PC-9 (cell line): Measurements from ENCODE around the gene NUP107. TPM values are rescaled to one million over a fixed set of nuclear protein-coding genes. Genes with fewer than 3 reads are reported as not detected.

ENCODE experiments used
- BruUV-seq: library from RNA; stranded (reverse); fragments of 400-500 nt; replicated peaks from 2 replicates; lab custom pipeline; 2021; lab: Mats Ljungman, UMichigan
- CTCF ChIA-PET: fragments of 300-600 bp; sonication (Branson Sonifier 250); formaldehyde crosslinking; loops from one replicate; lab custom pipeline; 2022; ENCODE audit warnings: antibody characterized with exemption; lab: Charles Lee
- POLR2A ChIA-PET: fragments of 300-600 bp; sonication (Branson Sonifier 250); formaldehyde crosslinking; loops from one replicate; lab custom pipeline; 2022; ENCODE audit warnings: antibody characterized with exemption; ENCODE audit not compliant: unreplicated experiment; lab: Charles Lee
- DNase-seq, 2 experiments: peaks; one replicate each; pipeline versions ENCODE4 v3.0.0 to v3.0.0-alpha.2; 2015 to 2022; ENCODE audit warnings: mixed read lengths in 1 of 2
- H2AFZ ChIP-seq: fragments of 200-600 bp; sonication (generic); 2 replicates; pipeline ENCODE4 v1.8.1; 2017; ENCODE audit warnings: antibody characterized with exemption
- H3F3A ChIP-seq: fragments of 200-600 bp; sonication (generic); 2 replicates; pipeline ENCODE4 v1.8.1; 2017; ENCODE audit warnings: antibody characterized with exemption, mild to moderate bottlenecking, low read depth; ENCODE audit not compliant: insufficient read depth
- H3K27ac ChIP-seq: fragments of 200-600 bp; sonication (generic); 2 replicates; pipeline ENCODE4 v1.6.1; 2016; ENCODE audit warnings: mixed run types
- H3K27me3 ChIP-seq: fragments of 200-600 bp; sonication (generic); 2 replicates; pipeline ENCODE4 v1.6.1; 2016; ENCODE audit warnings: low read depth, mixed run types; ENCODE audit not compliant: insufficient read depth
- H3K36me3 ChIP-seq: fragments of 200-600 bp; sonication (generic); 2 replicates; pipeline ENCODE4 v1.6.1; 2016; ENCODE audit warnings: low read depth, mixed run types
- H3K4me1 ChIP-seq: fragments of 200-600 bp; sonication (generic); replicated peaks from 2 replicates; pipeline ENCODE4 v1.6.1; 2016; ENCODE audit warnings: mixed run types; ENCODE audit not compliant: insufficient read depth
- H3K4me2 ChIP-seq: fragments of 200-600 bp; sonication (generic); 2 replicates; pipeline ENCODE4 v1.6.1; 2017; ENCODE audit warnings: mixed run types
- H3K4me3 ChIP-seq: fragments of 200-600 bp; sonication (generic); 2 replicates; pipeline ENCODE4 v1.6.1; 2016; ENCODE audit warnings: mixed run types
- H3K79me2 ChIP-seq: fragments of 200-600 bp; sonication (generic); 2 replicates; pipeline ENCODE4 v1.6.1; 2017; ENCODE audit warnings: low read depth, mixed run types
- H3K9me2 ChIP-seq: fragments of 200-600 bp; sonication (generic); 2 replicates; pipeline ENCODE4 v1.8.1; 2017; ENCODE audit warnings: mild to moderate bottlenecking; ENCODE audit not compliant: insufficient read depth
- H3K9me3 ChIP-seq: fragments of 200-600 bp; sonication (generic); 2 replicates; pipeline ENCODE4 v1.8.1; 2016; ENCODE audit warnings: low read depth; ENCODE audit not compliant: insufficient read depth
- H4K20me1 ChIP-seq: fragments of 200-600 bp; sonication (generic); 2 replicates; pipeline ENCODE4 v1.8.1; 2017; ENCODE audit not compliant: insufficient read depth
- EZH2 ChIP-seq: fragments of 200-600 bp; sonication (generic); IDR thresholded peaks from 2 replicates; pipeline ENCODE4 v1.8.0; 2017; ENCODE audit warnings: antibody characterized with exemption, low read depth
- intact Hi-C: fragments of 100-400 bp; cut with micrococcal nuclease; formaldehyde crosslinking; loops from one replicate; pipeline ENCODE4 v1.10.0; 2022; ENCODE audit not compliant: unreplicated experiment
- total RNA-seq: library from RNA; stranded (reverse); gene quantifications from 2 replicates; pipeline ENCODE4 v1.2.3, GENCODE V29; 2021
- TF ChIP-seq, protein P1 (sequence below): fragments of 200-600 bp; sonication (generic); conservative IDR thresholded peaks from 2 replicates; pipeline ENCODE4 v1.6.1; 2017; ENCODE audit warnings: mixed run types, antibody characterized with exemption, mild to moderate bottlenecking, moderate library complexity

Gene NUP107
- total RNA-seq, 1 experiment from 2014 or later: 84.9 TPM

DNA sequence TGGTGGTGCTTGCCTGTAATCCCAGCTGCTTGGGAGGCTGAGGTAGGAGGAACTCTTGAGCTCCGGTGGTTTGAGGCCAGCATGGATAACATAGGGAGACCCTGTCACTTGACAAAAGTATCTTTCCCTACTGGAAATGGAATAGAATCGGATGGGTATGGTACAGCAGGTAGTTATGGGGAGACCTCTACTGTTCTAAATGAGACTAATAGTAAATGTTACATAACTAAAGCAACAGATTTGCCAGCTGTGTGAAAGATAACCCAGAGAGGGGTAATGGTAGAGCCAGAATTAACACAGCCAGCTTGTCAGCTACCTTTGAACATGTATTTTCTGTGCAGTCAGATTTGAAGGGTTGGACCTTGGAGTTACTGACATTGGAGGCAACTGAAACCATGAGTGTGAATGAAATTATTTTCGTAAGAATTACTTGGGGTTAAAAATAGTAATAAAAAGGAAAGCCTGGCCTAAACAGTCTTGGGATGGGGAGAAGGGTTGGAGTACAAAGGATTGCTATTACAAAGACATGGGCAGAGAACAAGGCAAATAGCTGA is 21.7 kb upstream of the NUP107 start:
- no peak overlapping the region for H3K4me3 ChIP-seq
- CTCF ChIA-PET: no interaction called here
- H3K9me2 ChIP-seq: no peaks in the 10 kb centered on the region
- H3K27ac ChIP-seq: no peak overlapping the region
- no peaks in the 10 kb centered on the region for H3K36me3 ChIP-seq
- no peaks in the 10 kb centered on the region for H3K4me1 ChIP-seq
- no peaks in the 10 kb centered on the region for H3K79me2 ChIP-seq
- DNase-seq: no peak
- no peaks in the 10 kb centered on the region for H3K9me3 ChIP-seq
- BruUV-seq: no TSS peak
- no peak overlapping the region for H3K4me2 ChIP-seq
- no peak overlapping the region for H2AFZ ChIP-seq
- intact Hi-C loops: loop anchor here (5.0 kb wide), 1 partner anchor 308 kb away; no protein-coding TSS in a partner anchor
- no peaks in the 10 kb centered on the region for H3K27me3 ChIP-seq
- peaks cover 11% of the 10 kb centered on the region; the same call in 1 of the 2 replicates for H3F3A ChIP-seq
- H4K20me1 ChIP-seq: no peaks in the 10 kb centered on the region
- POLR2A ChIA-PET: interaction anchor here (0.6 kb wide), 1 partner anchor 15 kb away, joined by 4 read pairs; no protein-coding TSS in a partner anchor
- TF ChIP-seq, protein P1, sequence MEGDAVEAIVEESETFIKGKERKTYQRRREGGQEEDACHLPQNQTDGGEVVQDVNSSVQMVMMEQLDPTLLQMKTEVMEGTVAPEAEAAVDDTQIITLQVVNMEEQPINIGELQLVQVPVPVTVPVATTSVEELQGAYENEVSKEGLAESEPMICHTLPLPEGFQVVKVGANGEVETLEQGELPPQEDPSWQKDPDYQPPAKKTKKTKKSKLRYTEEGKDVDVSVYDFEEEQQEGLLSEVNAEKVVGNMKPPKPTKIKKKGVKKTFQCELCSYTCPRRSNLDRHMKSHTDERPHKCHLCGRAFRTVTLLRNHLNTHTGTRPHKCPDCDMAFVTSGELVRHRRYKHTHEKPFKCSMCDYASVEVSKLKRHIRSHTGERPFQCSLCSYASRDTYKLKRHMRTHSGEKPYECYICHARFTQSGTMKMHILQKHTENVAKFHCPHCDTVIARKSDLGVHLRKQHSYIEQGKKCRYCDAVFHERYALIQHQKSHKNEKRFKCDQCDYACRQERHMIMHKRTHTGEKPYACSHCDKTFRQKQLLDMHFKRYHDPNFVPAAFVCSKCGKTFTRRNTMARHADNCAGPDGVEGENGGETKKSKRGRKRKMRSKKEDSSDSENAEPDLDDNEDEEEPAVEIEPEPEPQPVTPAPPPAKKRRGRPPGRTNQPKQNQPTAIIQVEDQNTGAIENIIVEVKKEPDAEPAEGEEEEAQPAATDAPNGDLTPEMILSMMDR: 0 out of 2 replicates have a peak, but pooled peaks have one; percentile 18
- no peak for TF ChIP-seq EZH2

DNA sequence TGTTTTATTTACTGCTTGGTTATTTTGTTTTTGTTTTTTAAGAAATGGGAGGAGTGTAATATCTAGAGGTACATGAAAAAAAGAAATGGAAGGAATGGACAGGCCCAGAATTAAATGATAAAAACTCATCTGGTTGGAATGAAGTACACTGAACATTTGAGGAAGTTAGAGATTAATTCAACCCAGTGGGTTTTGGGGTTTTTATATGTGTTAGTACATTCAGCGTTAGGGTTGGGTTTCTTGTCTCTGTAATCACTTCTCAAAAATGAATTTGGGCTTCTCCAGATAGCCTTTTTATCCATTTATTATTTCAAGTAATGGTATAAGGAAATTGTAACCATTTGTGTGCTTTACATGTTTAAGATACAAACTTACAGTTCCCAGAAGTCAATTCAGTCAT is 19.5 kb upstream of the NUP107 start:
- CTCF ChIA-PET: no interaction called here

DNA sequence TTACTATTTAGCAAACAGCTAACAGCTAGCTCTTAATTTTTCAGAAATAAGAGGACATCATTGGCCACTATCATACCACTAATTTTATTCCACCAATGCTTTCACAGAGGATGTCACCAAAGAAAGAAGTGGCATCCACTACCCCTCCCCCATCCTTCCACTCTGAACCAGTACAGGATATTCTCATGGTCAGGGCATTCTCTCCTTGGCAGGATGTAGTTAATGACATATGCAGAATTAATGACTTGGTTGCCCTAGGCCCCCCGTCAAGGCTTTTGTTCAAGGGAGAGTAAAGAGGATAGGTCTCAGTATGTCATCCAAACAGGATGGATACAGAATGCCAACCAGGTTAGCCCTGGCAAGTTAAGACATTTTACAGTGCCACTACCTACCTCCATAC is 18.9 kb upstream of the NUP107 start:
- Histone ChIP-seq H3K27me3 (no peaks in the 10 kb centered on the region), H3K36me3 (no peaks in the 10 kb centered on the region), H3K27ac (no peak overlapping the region), H3K9me2 (no peaks in the 10 kb centered on the region), H3K4me3 (no peak overlapping the region), H4K20me1 (no peaks in the 10 kb centered on the region), H3K4me1 (no peaks in the 10 kb centered on the region), H3K79me2 (no peaks in the 10 kb centered on the region), H3F3A (peaks cover 11% of the 10 kb centered on the region; the same call in 1 of the 2 replicates), H3K9me3 (no peaks in the 10 kb centered on the region), H3K4me2 (no peak overlapping the region), H2AFZ (no peak overlapping the region)
- intact Hi-C loops: loop anchor here (5.0 kb wide), 1 partner anchor 311 kb away; no protein-coding TSS in a partner anchor
- BruUV-seq: no TSS peak
- CTCF ChIA-PET: no interaction called here
- POLR2A ChIA-PET: interaction anchor here (0.6 kb wide), 1 partner anchor 486 kb away, joined by 4 read pairs; no protein-coding TSS in a partner anchor
- TF ChIP-seq, protein P1: no peak
- TF ChIP-seq EZH2: no peak
- no peak for DNase-seq

More for the DNA sequence above, 19.5 kb upstream of the NUP107 start:
- intact Hi-C loops: loop anchor here (5.0 kb wide), 1 partner anchor 310 kb away; no protein-coding TSS in a partner anchor
- no peaks in the 10 kb centered on the region for H3K4me1 ChIP-seq
- H4K20me1 ChIP-seq: no peaks in the 10 kb centered on the region
- BruUV-seq: no TSS peak
- H3K36me3 ChIP-seq: no peaks in the 10 kb centered on the region
- H3K9me2 ChIP-seq: no peaks in the 10 kb centered on the region
- H3K27ac ChIP-seq: no peak overlapping the region
- no peaks in the 10 kb centered on the region for H3K9me3 ChIP-seq
- no peaks in the 10 kb centered on the region for H3K27me3 ChIP-seq
- TF ChIP-seq, protein P1: no peak
- TF ChIP-seq EZH2: no peak
- H3F3A ChIP-seq: peaks cover 11% of the 10 kb centered on the region; the same call in 1 of the 2 replicates
- POLR2A ChIA-PET: interaction anchor here (0.6 kb wide), 1 partner anchor 486 kb away, joined by 4 read pairs; no protein-coding TSS in a partner anchor
- no peak for DNase-seq
- no peak overlapping the region for H3K4me2 ChIP-seq
- no peak overlapping the region for H3K4me3 ChIP-seq
- no peaks in the 10 kb centered on the region for H3K79me2 ChIP-seq
- no peak overlapping the region for H2AFZ ChIP-seq
